Smooth muscle cell (in vitro differentiated cells): ENCODE data around the gene DOCK3. TPM values are rescaled to one million over a fixed set of nuclear protein-coding genes. Genes with fewer than 3 reads are reported as not detected.
"Not testable (repeated sequence)": the region's sequence is repeated elsewhere in the genome, so short reads cannot be mapped to it uniquely, and the experiment has no call there.

ENCODE experiments used
- DNase-seq: peaks from one replicate; lab custom pipeline; 2025; ENCODE audit not compliant: unreplicated experiment; lab: John Stamatoyannopoulos, UW
- H2AFZ ChIP-seq: fragments of 200-600 bp; sonication (generic); 2 replicates; pipeline ENCODE4 v1.6.0; 2016; ENCODE audit warnings: antibody characterized with exemption, low read depth, mild to moderate bottlenecking
- H3F3A ChIP-seq: fragments of 200-600 bp; sonication (generic); 2 replicates; pipeline ENCODE4 v1.6.0; 2017; ENCODE audit warnings: antibody characterized with exemption, low read depth
- H3K27ac ChIP-seq: fragments of 200-600 bp; sonication (generic); 2 replicates; pipeline ENCODE4 v1.5.1; 2016; ENCODE audit warnings: low read depth, mild to moderate bottlenecking
- H3K27me3 ChIP-seq: fragments of 200-600 bp; sonication (generic); 2 replicates; pipeline ENCODE4 v1.6.1; 2016; ENCODE audit warnings: low read depth, mild to moderate bottlenecking
- H3K36me3 ChIP-seq: fragments of 200-600 bp; sonication (generic); 2 replicates; pipeline ENCODE4 v1.5.1; 2016; ENCODE audit warnings: low read depth
- H3K4me1 ChIP-seq: fragments of 200-600 bp; sonication (generic); 2 replicates; pipeline ENCODE4 v1.5.1; 2016; ENCODE audit warnings: low read depth
- H3K4me2 ChIP-seq: fragments of 200-600 bp; sonication (generic); 2 replicates; pipeline ENCODE4 v1.6.0; 2016; ENCODE audit warnings: mild to moderate bottlenecking
- H3K4me3 ChIP-seq: fragments of 200-600 bp; sonication (generic); 2 replicates; pipeline ENCODE4 v1.5.1; 2016; ENCODE audit warnings: mild to moderate bottlenecking
- H3K79me2 ChIP-seq: fragments of 200-600 bp; sonication (generic); 2 replicates; pipeline ENCODE4 v1.6.0; 2016; ENCODE audit warnings: low read depth, mild to moderate bottlenecking
- H3K9ac ChIP-seq: fragments of 200-600 bp; sonication (generic); 2 replicates; pipeline ENCODE4 v1.6.0; 2016; ENCODE audit warnings: low read depth
- H3K9me3 ChIP-seq: fragments of 200-600 bp; sonication (generic); replicated peaks from 2 replicates; pipeline ENCODE4 v1.5.1; 2016; ENCODE audit warnings: low read depth
- H4K20me1 ChIP-seq: fragments of 200-600 bp; sonication (generic); 2 replicates; pipeline ENCODE4 v1.6.0; 2016; ENCODE audit warnings: low read depth
- CTCF ChIP-seq: fragments of 200-600 bp; sonication (generic); IDR thresholded peaks from 2 replicates; pipeline ENCODE4 v1.5.1; 2017; ENCODE audit warnings: borderline replicate concordance, mild to moderate bottlenecking, antibody characterized with exemption; ENCODE audit not compliant: insufficient read depth, poor library complexity, severe bottlenecking
- WGBS: methylation state at CpG from one replicate; pipeline ENCODE4 v1.1.7; 2016; ENCODE audit warnings: low lambda C conversion rate; 5-methylcytosine and 5-hydroxymethylcytosine counted together
- polyA plus RNA-seq: library from polyadenylated mRNA; unstranded; fragments of >200 nt; fragmentation: Nextera tagmentation; extraction: Ambion mirVana; gene quantifications from 2 replicates; pipeline ENCODE4 v1.2.1, GENCODE V29; 2016
- total RNA-seq: library from RNA; depleted of rRNA; stranded (reverse); fragments of >200 nt; gene quantifications from 2 replicates; pipeline ENCODE4 v1.2.3, GENCODE V29; 2014

The DOCK3 gene
- total and polyA plus RNA-seq, 2 experiments from 2014 or later: 0.29 to 2.2 TPM

- no peaks in the 10 kb centered on the region for H3F3A ChIP-seq
- no peak overlapping the region for H3K27ac ChIP-seq
- H2AFZ ChIP-seq: no peak overlapping the region
- no peaks in the 10 kb centered on the region for H3K27me3 ChIP-seq
- no peak overlapping the region for H3K9ac ChIP-seq
- no peaks in the 10 kb centered on the region for H3K36me3 ChIP-seq
- no peaks in the 10 kb centered on the region for H3K4me1 ChIP-seq
- H4K20me1 ChIP-seq: no peaks in the 10 kb centered on the region
- H3K9me3 ChIP-seq: no peaks in the 10 kb centered on the region
- H3K4me3 ChIP-seq: no peak overlapping the region
- WGBS: 60% methylated on average over 3 of the region's 3 CpGs
- no peak for TF ChIP-seq CTCF
- no peaks in the 10 kb centered on the region for H3K79me2 ChIP-seq
- DNase-seq: no peak
- H3K4me2 ChIP-seq: no peak overlapping the region
Measured at GRCh38 chr3:51242939-51243338, 568.2 kb downstream of the DOCK3 start.

- no peaks in the 10 kb centered on the region for H3K9me3 ChIP-seq
- no peaks in the 10 kb centered on the region for H4K20me1 ChIP-seq
- no peaks in the 10 kb centered on the region for H3K27me3 ChIP-seq
- H2AFZ ChIP-seq: no peak overlapping the region
- H3K4me3 ChIP-seq: no peak overlapping the region
- no peak overlapping the region for H3K4me2 ChIP-seq
- no peak for TF ChIP-seq CTCF
- H3K27ac ChIP-seq: no peak overlapping the region
- no peaks in the 10 kb centered on the region for H3F3A ChIP-seq
- H3K4me1 ChIP-seq: no peaks in the 10 kb centered on the region
- H3K36me3 ChIP-seq: no peaks in the 10 kb centered on the region
- no peaks in the 10 kb centered on the region for H3K79me2 ChIP-seq
- H3K9ac ChIP-seq: no peak overlapping the region
- no peak for DNase-seq
Measured at GRCh38 chr3:51243924-51244323, 569.2 kb downstream of the DOCK3 start.

GRCh38 chr3:51245867-51246266, 571.1 kb downstream of the DOCK3 start:
- no peaks in the 10 kb centered on the region for H3K9me3 ChIP-seq
- H3K4me1 ChIP-seq: no peaks in the 10 kb centered on the region
- no peaks in the 10 kb centered on the region for H3K36me3 ChIP-seq
- H3K4me3 ChIP-seq: no peak overlapping the region
- DNase-seq: no peak
- H3K27me3 ChIP-seq: no peaks in the 10 kb centered on the region
- H2AFZ ChIP-seq: no peak overlapping the region
- H3K27ac ChIP-seq: no peak overlapping the region
- no peaks in the 10 kb centered on the region for H3K79me2 ChIP-seq
- WGBS: 89% methylated on average over 2 of the region's 2 CpGs
- no peak overlapping the region for H3K4me2 ChIP-seq
- H3K9ac ChIP-seq: no peak overlapping the region
- no peaks in the 10 kb centered on the region for H4K20me1 ChIP-seq
- no peaks in the 10 kb centered on the region for H3F3A ChIP-seq
- TF ChIP-seq CTCF: no peak

GRCh38 chr3:51257870-51258269, 583.1 kb downstream of the DOCK3 start:
- Histone ChIP-seq H3K4me2 (no peak overlapping the region), H3K9me3 (no peaks in the 10 kb centered on the region), H3K4me3 (no peak overlapping the region), H4K20me1 (no peaks in the 10 kb centered on the region), H3K79me2 (no peaks in the 10 kb centered on the region), H3K9ac (no peak overlapping the region), H3K27ac (no peak overlapping the region), H3F3A (no peaks in the 10 kb centered on the region), H3K4me1 (no peaks in the 10 kb centered on the region), H3K36me3 (no peaks in the 10 kb centered on the region), H2AFZ (no peak overlapping the region), H3K27me3 (no peaks in the 10 kb centered on the region)
- 75% methylated on average over 1 of the region's 1 CpG for WGBS
- no peak for DNase-seq
- TF ChIP-seq CTCF: no peak

GRCh38 chr3:51264166-51264565, 589.4 kb downstream of the DOCK3 start:
- not testable (repeated sequence) for H3F3A ChIP-seq, H3K9ac ChIP-seq, H3K36me3 ChIP-seq, H3K4me1 ChIP-seq, H3K4me2 ChIP-seq, H3K79me2 ChIP-seq, DNase-seq, H4K20me1 ChIP-seq, H3K9me3 ChIP-seq, H2AFZ ChIP-seq, H3K4me3 ChIP-seq, H3K27me3 ChIP-seq, H3K27ac ChIP-seq
- WGBS: 90% methylated on average over 4 of the region's 4 CpGs
